Vagina (tissue), 2 donors: Measurements from ENCODE around the gene STEAP4.

Experiments
- CTCF ChIP-seq, 3 experiments: fragments of 450-650 bp in 2 of 3; fragments of 200-600 bp in 1 of 3; sonication (generic) in 1 of 3; IDR thresholded peaks; one replicate each; pipeline ENCODE4 v1.5.1; 2017 to 2019; ENCODE audit warnings: antibody characterized with exemption in 3 of 3, mild to moderate bottlenecking in 2 of 3, moderate library complexity in 2 of 3
- POLR2A ChIP-seq, 2 donors: fragments of 450-650 bp; IDR thresholded peaks; one replicate each; pipeline ENCODE4 v1.6.1; 2017; ENCODE audit warnings: antibody characterized with exemption in 2 of 2, mild to moderate bottlenecking in 2 of 2, moderate library complexity in 2 of 2

DNA sequence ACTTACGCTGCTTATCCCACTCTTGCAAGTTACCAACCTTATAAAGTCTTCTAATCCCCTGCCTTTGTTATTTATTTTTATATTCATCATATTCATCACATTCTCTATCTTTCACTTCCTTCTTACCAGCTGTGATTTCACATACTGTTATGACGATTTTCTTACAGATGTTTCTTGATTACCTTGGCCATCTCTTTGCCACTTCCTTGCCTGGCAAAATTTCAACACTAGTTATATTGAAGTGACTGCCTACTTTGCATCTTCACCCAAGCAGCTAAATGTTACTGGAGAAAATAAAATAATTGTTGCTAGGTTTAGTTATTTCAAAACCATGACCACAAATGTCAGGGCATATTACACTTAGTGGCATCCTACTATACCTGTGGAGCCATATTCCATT, 8.8 kb upstream of the STEAP4 start:
- no peak for TF ChIP-seq CTCF (IDR thresholded peaks at IDR 0.05)
- no peak for TF ChIP-seq POLR2A (IDR thresholded peaks at IDR 0.05)
